CD4-positive, alpha-beta T cell (primary cell): ENCODE data around the gene SLC38A10. TPM values are rescaled to one million over a fixed set of nuclear protein-coding genes. Genes with fewer than 3 reads are reported as not detected.

Source experiments
- ATAC-seq: fragments of 200-7000 bp; cut with Tn5 transposase; one replicate; pipeline ENCODE4 v1.10.0; 2022; ENCODE audit warnings: mild to moderate bottlenecking; ENCODE audit not compliant: poor library complexity
- CTCF ChIA-PET: fragments of 350-600 bp; sonication (Branson Sonifier 250); formaldehyde crosslinking; loops from one replicate; lab custom pipeline; 2021; ENCODE audit warnings: antibody characterized with exemption, inconsistent platforms; lab: Charles Lee
- POLR2A ChIA-PET: fragments of 350-600 bp; sonication (Branson Sonifier 250); formaldehyde crosslinking; loops from one replicate; lab custom pipeline; 2021; ENCODE audit warnings: antibody characterized with exemption, inconsistent platforms; lab: Charles Lee
- DNase-seq, 14 experiments: peaks; one replicate each; pipeline ENCODE4 v3.0.0-alpha.2; 2013 to 2020; ENCODE audit warnings: mixed read lengths in 2 of 14
- H3K27ac ChIP-seq, 2 donors: one replicate each; pipeline versions ENCODE4 v1.5.1 to v1.7.0; 2013; ENCODE audit warnings: low read length in 2 of 2, low read depth in 1 of 2, mild to moderate bottlenecking in 1 of 2
- H3K27me3 ChIP-seq, 2 experiments: 1 replicate in 1 of 2; 2 replicates in 1 of 2; pipeline versions ENCODE4 v1.6.1 to v1.7.0; 2013; ENCODE audit warnings: low read length in 2 of 2, control low read depth in 1 of 2, mild to moderate bottlenecking in 1 of 2, moderate library complexity in 1 of 2; ENCODE audit not compliant: insufficient read depth in 2 of 2, control insufficient read depth in 1 of 2
- H3K36me3 ChIP-seq: one replicate; pipeline ENCODE4 v1.6.1; 2013; ENCODE audit warnings: low read length, control low read depth; ENCODE audit not compliant: insufficient read depth
- H3K4me1 ChIP-seq: one replicate; pipeline ENCODE4 v1.6.1; 2013; ENCODE audit warnings: low read length, control low read depth; ENCODE audit not compliant: insufficient read depth
- H3K4me3 ChIP-seq: one replicate; pipeline ENCODE4 v1.5.1; 2013; ENCODE audit warnings: mild to moderate bottlenecking, low read length, moderate library complexity
- H3K9me3 ChIP-seq, 2 experiments: 1 replicate in 1 of 2; 2 replicates in 1 of 2; pipeline versions ENCODE4 v1.6.1 to v1.7.0; 2013; ENCODE audit warnings: low read length in 2 of 2, mild to moderate bottlenecking in 2 of 2, control low read depth in 1 of 2, moderate library complexity in 1 of 2; ENCODE audit not compliant: control insufficient read depth in 1 of 2, insufficient read depth in 1 of 2
- H3K27ac Mint-ChIP-seq: one replicate; pipeline ENCODE4 v1.8.0; 2020; ENCODE audit warnings: mixed read lengths
- H3K27me3 Mint-ChIP-seq: one replicate; pipeline ENCODE4 v1.8.0; 2021; ENCODE audit warnings: mixed read lengths
- H3K36me3 Mint-ChIP-seq: one replicate; pipeline ENCODE4 v1.8.0; 2021; ENCODE audit warnings: low read depth, mixed read lengths
- H3K4me1 Mint-ChIP-seq: one replicate; pipeline ENCODE4 v1.8.0; 2021; ENCODE audit warnings: low read depth, mixed read lengths
- H3K4me3 Mint-ChIP-seq: one replicate; pipeline ENCODE4 v1.8.0; 2020; ENCODE audit warnings: mild to moderate bottlenecking, mixed read lengths
- H3K9me3 Mint-ChIP-seq: one replicate; pipeline ENCODE4 v1.8.0; 2020; ENCODE audit warnings: mixed read lengths
- CTCF ChIP-seq: fragments of 200-600 bp; IDR thresholded peaks from one replicate; pipeline ENCODE4 v1.8.0; 2022; ENCODE audit warnings: antibody characterized with exemption, mild to moderate bottlenecking
- intact Hi-C, 2 experiments: fragments of 100-400 bp; cut with DNase I in 1 of 2; cut with micrococcal nuclease in 1 of 2; formaldehyde crosslinking; loops; one replicate each; pipeline versions ENCODE4 v1.15.1 to v1.9.0; 2023 to 2025; cut with DNase I, micrococcal nuclease
- total RNA-seq, 174 experiments: library from RNA in 2 of 174; stranded (reverse) in 2 of 174; gene quantifications; one replicate each; pipeline ENCODE4 v1.2.3 and lab custom pipeline; 2021 to 2026

Gene SLC38A10
- total RNA-seq, 2 experiments from 2014 or later: 22.8 to 26.4 TPM

GRCh38 chr17:81213978-81214377 lies 81.1 kb downstream of the SLC38A10 start:
- CTCF ChIA-PET: no interaction called here
- no peak overlapping the region for H3K27ac Mint-ChIP-seq

GRCh38 chr17:81212365-81212764 lies 82.7 kb downstream of the SLC38A10 start:
- no peaks in the 10 kb centered on the region for H3K9me3 Mint-ChIP-seq
- H3K27me3 Mint-ChIP-seq: no peaks in the 10 kb centered on the region
- no peak overlapping the region for H3K4me3 Mint-ChIP-seq
- no peaks in the 10 kb centered on the region for H3K36me3 Mint-ChIP-seq
- H3K9me3 ChIP-seq: no peaks in the 10 kb centered on the region
- no peaks in the 10 kb centered on the region for H3K27me3 ChIP-seq
- ATAC-seq (no peak), DNase-seq (no peak)
- intact Hi-C loops: no loop called here
- ChIA-PET CTCF (no interaction called here), POLR2A (no interaction called here)
- no peaks in the 10 kb centered on the region for H3K4me1 ChIP-seq
- H3K4me1 Mint-ChIP-seq: no peaks in the 10 kb centered on the region
- H3K27ac ChIP-seq: no peak overlapping the region
- peaks cover 2% of the 10 kb centered on the region for H3K36me3 ChIP-seq
- no peak overlapping the region for H3K4me3 ChIP-seq
- no peak overlapping the region for H3K27ac Mint-ChIP-seq
- TF ChIP-seq CTCF: no peak

More at GRCh38 chr17:81213978-81214377, 81.1 kb downstream of the SLC38A10 start:
- ATAC-seq: no peak
- Histone ChIP-seq H3K9me3 (no peaks in the 10 kb centered on the region), H3K27ac (no peak overlapping the region), H3K27me3 (no peaks in the 10 kb centered on the region), H3K4me3 (no peak overlapping the region), H3K36me3 (peaks cover 2% of the 10 kb centered on the region), H3K4me1 (no peaks in the 10 kb centered on the region)
- no peaks in the 10 kb centered on the region for H3K27me3 Mint-ChIP-seq
- H3K36me3 Mint-ChIP-seq: no peaks in the 10 kb centered on the region
- no peak overlapping the region for H3K4me3 Mint-ChIP-seq
- DNase-seq: no peak
- H3K9me3 Mint-ChIP-seq: no peaks in the 10 kb centered on the region
- no peak for TF ChIP-seq CTCF
- no peaks in the 10 kb centered on the region for H3K4me1 Mint-ChIP-seq
- intact Hi-C loops: no loop called here
- POLR2A ChIA-PET: no interaction called here

- Mint-ChIP-seq H3K27me3 (no peaks in the 10 kb centered on the region), H3K9me3 (no peaks in the 10 kb centered on the region), H3K4me3 (no peak overlapping the region), H3K27ac (no peak overlapping the region), H3K36me3 (no peaks in the 10 kb centered on the region), H3K4me1 (no peaks in the 10 kb centered on the region)
- Histone ChIP-seq H3K27ac (no peak overlapping the region), H3K36me3 (no peaks in the 10 kb centered on the region), H3K9me3 (no peaks in the 10 kb centered on the region), H3K27me3 (no peaks in the 10 kb centered on the region), H3K4me3 (no peak overlapping the region), H3K4me1 (no peaks in the 10 kb centered on the region)
- DNase-seq: no peak
- POLR2A ChIA-PET: no interaction called here
- intact Hi-C loops: no loop called here
- ATAC-seq: no peak
- CTCF ChIA-PET: interaction anchor here (0.7 kb wide), 1 partner anchor 787 kb away, joined by 3 read pairs; no protein-coding TSS in a partner anchor
- TF ChIP-seq CTCF: no peak
Measured at GRCh38 chr17:81210868-81211267, 84.2 kb downstream of the SLC38A10 start.
